Thoracic aorta (tissue), 2 donors: ENCODE results near the gene POU2F3. TPM values are rescaled to one million over a fixed set of nuclear protein-coding genes. Genes with fewer than 3 reads are reported as not detected.

ENCODE experiments used
- ATAC-seq: fragments of 150-250 bp; one replicate; pipeline ENCODE4 v1.8.0; 2017; ENCODE audit warnings: low read depth; ENCODE audit not compliant: insufficient number of reproducible peaks, low FRiP score
- DNase-seq: peaks from one replicate; pipeline ENCODE4 v3.0.0-alpha.2; 2020; ENCODE audit warnings: low spot score
- H3K27ac ChIP-seq, 2 donors: fragments of 200-600 bp; sonication (generic); 1 replicate in 1 of 2; 2 replicates in 1 of 2; pipeline ENCODE4 v1.5.1; 2016; ENCODE audit warnings: mild to moderate bottlenecking in 2 of 2, moderate library complexity in 2 of 2
- H3K27me3 ChIP-seq: fragments of 200-600 bp; sonication (generic); replicated peaks from 2 replicates; pipeline ENCODE4 v1.6.0; 2016; ENCODE audit warnings: mild to moderate bottlenecking; ENCODE audit not compliant: insufficient read depth
- H3K36me3 ChIP-seq: fragments of 200-600 bp; sonication (generic); one replicate; pipeline ENCODE4 v1.5.1; 2016
- H3K4me1 ChIP-seq, 2 donors: fragments of 200-600 bp; sonication (generic); 1 replicate in 1 of 2; 2 replicates in 1 of 2; pipeline versions ENCODE4 v1.5.1 to v1.6.0; 2016; ENCODE audit warnings: low read depth in 2 of 2, mild to moderate bottlenecking in 1 of 2; ENCODE audit not compliant: control insufficient read depth in 1 of 2
- H3K4me3 ChIP-seq: fragments of 200-600 bp; sonication (generic); 2 replicates; pipeline ENCODE4 v1.5.1; 2016; ENCODE audit warnings: mild to moderate bottlenecking
- H3K9me3 ChIP-seq: fragments of 200-600 bp; sonication (generic); 2 replicates; pipeline ENCODE4 v1.5.1; 2016
- total RNA-seq, 2 donors: library from RNA; depleted of rRNA; stranded (reverse); fragments of >200 nt; gene quantifications; one replicate each; pipeline versions ENCODE4 v1.1.0 to v1.2.3, GENCODE V29; 2016
- TF ChIP-seq, protein P1 (sequence below): fragments of 200-600 bp; sonication (generic); IDR thresholded peaks from one replicate; pipeline ENCODE4 v1.5.1; 2019; ENCODE audit warnings: antibody characterized with exemption

The POU2F3 gene
- total RNA-seq, 2 donors from 2014 or later = not detected

- no peaks in the 10 kb centered on the region for H3K9me3 ChIP-seq
- ATAC-seq = no peak
These were observed 6.6 kb upstream of the POU2F3 start for GRCh38 chr11:120233207-120233803.

GRCh38 chr11:120235024-120235628 lies 4.8 kb upstream of the POU2F3 start:
- H3K9me3 ChIP-seq = no peaks in the 10 kb centered on the region
- TF ChIP-seq, protein P1, sequence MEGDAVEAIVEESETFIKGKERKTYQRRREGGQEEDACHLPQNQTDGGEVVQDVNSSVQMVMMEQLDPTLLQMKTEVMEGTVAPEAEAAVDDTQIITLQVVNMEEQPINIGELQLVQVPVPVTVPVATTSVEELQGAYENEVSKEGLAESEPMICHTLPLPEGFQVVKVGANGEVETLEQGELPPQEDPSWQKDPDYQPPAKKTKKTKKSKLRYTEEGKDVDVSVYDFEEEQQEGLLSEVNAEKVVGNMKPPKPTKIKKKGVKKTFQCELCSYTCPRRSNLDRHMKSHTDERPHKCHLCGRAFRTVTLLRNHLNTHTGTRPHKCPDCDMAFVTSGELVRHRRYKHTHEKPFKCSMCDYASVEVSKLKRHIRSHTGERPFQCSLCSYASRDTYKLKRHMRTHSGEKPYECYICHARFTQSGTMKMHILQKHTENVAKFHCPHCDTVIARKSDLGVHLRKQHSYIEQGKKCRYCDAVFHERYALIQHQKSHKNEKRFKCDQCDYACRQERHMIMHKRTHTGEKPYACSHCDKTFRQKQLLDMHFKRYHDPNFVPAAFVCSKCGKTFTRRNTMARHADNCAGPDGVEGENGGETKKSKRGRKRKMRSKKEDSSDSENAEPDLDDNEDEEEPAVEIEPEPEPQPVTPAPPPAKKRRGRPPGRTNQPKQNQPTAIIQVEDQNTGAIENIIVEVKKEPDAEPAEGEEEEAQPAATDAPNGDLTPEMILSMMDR = peak; percentile 79
- H3K36me3 ChIP-seq = no peaks in the 10 kb centered on the region
- DNase-seq = no peak
- H3K4me1 ChIP-seq = peaks cover 0 to 3% of the 10 kb centered on the region in 2 donors
- no peak overlapping the region for H3K4me3 ChIP-seq
- no peak overlapping the region for H3K27ac ChIP-seq
- peaks cover 4% of the 10 kb centered on the region for H3K27me3 ChIP-seq
- no peak for ATAC-seq

More at GRCh38 chr11:120233207-120233803, 6.6 kb upstream of the POU2F3 start:
- TF ChIP-seq, protein P1 = no peak
- Histone ChIP-seq H3K36me3 (no peaks in the 10 kb centered on the region), H3K4me1 (no peaks in the 10 kb centered on the region), H3K27me3 (no peaks in the 10 kb centered on the region), H3K4me3 (no peak overlapping the region), H3K27ac (no peak overlapping the region)
- DNase-seq = no peak

GRCh38 chr11:120236169-120237107 lies 3.5 kb upstream of the POU2F3 start:
- TF ChIP-seq, protein P1 = no peak
- H3K27me3 ChIP-seq = peaks cover 15% of the 10 kb centered on the region
- ATAC-seq = no peak

GRCh38 chr11:120238968-120239620 lies 846 bp upstream of the POU2F3 start:
- Histone ChIP-seq H3K27me3 (peaks cover 15% of the 10 kb centered on the region), H3K4me1 (peaks cover 0 to 5% of the 10 kb centered on the region in 2 donors), H3K9me3 (no peaks in the 10 kb centered on the region), H3K27ac (no peak overlapping the region), H3K4me3 (no peak overlapping the region), H3K36me3 (no peaks in the 10 kb centered on the region)
- ATAC-seq (no peak), DNase-seq (no peak)
- TF ChIP-seq, protein P1 = no peak

More at GRCh38 chr11:120236169-120237107, 3.5 kb upstream of the POU2F3 start:
- no peak for DNase-seq
- no peaks in the 10 kb centered on the region for H3K36me3 ChIP-seq
- no peaks in the 10 kb centered on the region for H3K9me3 ChIP-seq
- peaks cover 0 to 5% of the 10 kb centered on the region in 2 donors for H3K4me1 ChIP-seq
- no peak overlapping the region for H3K27ac ChIP-seq
- no peak overlapping the region for H3K4me3 ChIP-seq
